ENCODE results near the gene PDGFC. TPM values are rescaled to one million over a fixed set of nuclear protein-coding genes. Genes with fewer than 3 reads are reported as not detected.

Gene PDGFC
- total RNA-seq, 1 donor from 2014 or later = 31.3 TPM

DNA sequence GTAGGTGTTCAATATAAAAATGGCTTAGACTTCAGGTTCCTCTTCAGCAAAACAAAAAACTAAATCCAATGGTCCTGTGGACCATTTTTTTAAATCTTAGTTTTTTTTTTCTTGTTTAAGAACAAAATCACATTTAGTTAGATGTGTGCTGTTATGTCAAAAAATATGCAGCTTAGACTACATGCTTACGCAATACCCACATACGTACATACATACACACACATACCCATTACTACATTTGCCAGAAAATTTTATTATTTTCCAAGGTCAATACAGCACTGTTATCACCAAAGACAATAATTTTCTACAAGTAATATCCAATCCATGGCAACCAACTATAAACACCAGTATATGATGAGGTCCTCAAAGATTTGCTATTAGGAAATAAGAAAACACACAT, 144.1 kb downstream of the PDGFC start:
- H3K36me3 ChIP-seq = no peaks in the 10 kb centered on the region
- H3K27ac ChIP-seq = no peak overlapping the region
- no peak for DNase-seq
- intact Hi-C loops (cut with DNase I) = no loop called here
- peaks cover 14% of the 10 kb centered on the region for H3K4me1 ChIP-seq
- TF ChIP-seq, protein P1, sequence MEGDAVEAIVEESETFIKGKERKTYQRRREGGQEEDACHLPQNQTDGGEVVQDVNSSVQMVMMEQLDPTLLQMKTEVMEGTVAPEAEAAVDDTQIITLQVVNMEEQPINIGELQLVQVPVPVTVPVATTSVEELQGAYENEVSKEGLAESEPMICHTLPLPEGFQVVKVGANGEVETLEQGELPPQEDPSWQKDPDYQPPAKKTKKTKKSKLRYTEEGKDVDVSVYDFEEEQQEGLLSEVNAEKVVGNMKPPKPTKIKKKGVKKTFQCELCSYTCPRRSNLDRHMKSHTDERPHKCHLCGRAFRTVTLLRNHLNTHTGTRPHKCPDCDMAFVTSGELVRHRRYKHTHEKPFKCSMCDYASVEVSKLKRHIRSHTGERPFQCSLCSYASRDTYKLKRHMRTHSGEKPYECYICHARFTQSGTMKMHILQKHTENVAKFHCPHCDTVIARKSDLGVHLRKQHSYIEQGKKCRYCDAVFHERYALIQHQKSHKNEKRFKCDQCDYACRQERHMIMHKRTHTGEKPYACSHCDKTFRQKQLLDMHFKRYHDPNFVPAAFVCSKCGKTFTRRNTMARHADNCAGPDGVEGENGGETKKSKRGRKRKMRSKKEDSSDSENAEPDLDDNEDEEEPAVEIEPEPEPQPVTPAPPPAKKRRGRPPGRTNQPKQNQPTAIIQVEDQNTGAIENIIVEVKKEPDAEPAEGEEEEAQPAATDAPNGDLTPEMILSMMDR (IDR thresholded peaks at IDR 0.05) = no peak
- ATAC-seq = no peak
- H3K27me3 ChIP-seq = no peaks in the 10 kb centered on the region
- H3K4me3 ChIP-seq = no peak overlapping the region
- H3K9me3 ChIP-seq = no peaks in the 10 kb centered on the region

DNA sequence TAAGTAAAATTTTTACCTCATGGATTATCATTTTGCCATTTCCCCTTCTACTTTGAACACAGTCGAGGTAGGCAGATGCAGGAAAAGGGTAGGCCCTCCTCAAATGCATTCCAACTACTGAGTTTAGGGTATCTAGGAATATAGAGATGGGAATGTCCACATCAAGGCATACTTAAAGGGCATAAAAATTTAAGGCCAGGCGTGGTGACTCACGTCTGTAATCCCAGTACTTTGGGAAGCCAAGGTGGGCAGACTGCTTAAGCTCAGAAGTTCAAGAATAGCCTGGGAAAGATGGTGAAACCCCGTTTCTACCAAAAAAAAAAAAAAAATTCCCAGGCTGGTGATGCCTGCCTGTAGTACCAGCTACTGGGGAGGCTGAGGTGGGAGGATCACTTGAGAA, 146.5 kb downstream of the PDGFC start:
- no peaks in the 10 kb centered on the region for H3K36me3 ChIP-seq
- no peaks in the 10 kb centered on the region for H3K27me3 ChIP-seq
- TF ChIP-seq, protein P1 (IDR thresholded peaks at IDR 0.05) = no peak
- no peak overlapping the region for H3K27ac ChIP-seq
- no peak overlapping the region for H3K4me3 ChIP-seq
- ATAC-seq = no peak
- peaks cover 14% of the 10 kb centered on the region for H3K4me1 ChIP-seq
- DNase-seq = no peak
- no peaks in the 10 kb centered on the region for H3K9me3 ChIP-seq
- intact Hi-C loops (cut with DNase I) = no loop called here

DNA sequence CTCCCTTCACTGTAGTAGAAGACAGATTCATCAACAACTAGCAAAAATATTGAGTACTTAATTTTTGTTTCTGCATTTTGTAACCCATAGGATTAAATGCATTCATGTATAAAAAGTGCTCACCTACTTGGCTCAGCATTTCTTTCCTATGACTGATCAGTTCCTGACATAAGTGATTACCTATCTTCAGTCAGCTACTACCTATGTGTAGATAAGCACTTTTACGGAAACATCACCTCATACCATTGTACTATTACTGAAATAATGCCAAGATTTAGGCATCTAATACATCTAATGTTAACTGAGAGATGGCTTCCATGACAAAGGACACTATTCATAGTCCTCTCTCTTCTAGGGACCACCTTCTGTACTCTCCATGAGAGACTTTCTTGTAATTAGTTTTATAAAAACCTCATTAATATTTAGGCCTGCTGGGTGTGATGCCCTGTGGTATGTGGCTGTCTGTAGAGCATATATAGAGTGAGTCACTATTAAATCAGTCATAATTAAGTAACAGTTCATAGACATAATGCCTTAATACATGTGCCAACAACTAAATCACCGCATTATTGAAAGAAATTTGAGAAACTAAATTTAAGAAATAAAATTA, 147.0 kb downstream of the PDGFC start:
- DNase-seq = no peak
- ATAC-seq = no peak
- Histone ChIP-seq H3K27ac (no peak overlapping the region), H3K4me1 (peaks cover 10% of the 10 kb centered on the region), H3K9me3 (no peaks in the 10 kb centered on the region), H3K4me3 (no peak overlapping the region), H3K36me3 (no peaks in the 10 kb centered on the region), H3K27me3 (no peaks in the 10 kb centered on the region)
- intact Hi-C loops (cut with DNase I) = no loop called here
- TF ChIP-seq, protein P1 (IDR thresholded peaks at IDR 0.05) = no peak

DNA sequence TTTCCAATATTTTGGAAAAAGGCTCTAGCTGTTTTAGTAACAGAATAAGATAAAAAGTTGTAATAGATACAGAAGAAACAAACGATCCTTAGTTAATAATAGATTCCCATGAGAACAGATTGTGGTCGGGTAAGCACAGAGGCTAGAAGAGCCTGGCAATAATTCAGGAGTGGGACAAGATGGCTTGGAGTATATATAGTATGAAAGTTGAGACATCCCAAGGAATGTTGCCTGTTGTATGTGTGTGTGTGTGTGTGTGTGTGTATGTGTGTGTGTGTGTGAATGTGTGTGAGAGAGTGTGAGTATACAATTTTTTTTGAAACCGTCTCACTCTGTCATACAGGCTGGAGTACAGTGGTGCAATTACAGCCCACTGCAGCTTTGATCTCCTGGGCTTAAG, 150.7 kb downstream of the PDGFC start:
- ATAC-seq (no peak), DNase-seq (no peak)
- Histone ChIP-seq H3K36me3 (no peaks in the 10 kb centered on the region), H3K27ac (no peak overlapping the region), H3K27me3 (no peaks in the 10 kb centered on the region), H3K4me3 (no peak overlapping the region), H3K9me3 (no peaks in the 10 kb centered on the region), H3K4me1 (no peaks in the 10 kb centered on the region)
- TF ChIP-seq, protein P1 (IDR thresholded peaks at IDR 0.05) = no peak
- intact Hi-C loops (cut with DNase I) = no loop called here

DNA sequence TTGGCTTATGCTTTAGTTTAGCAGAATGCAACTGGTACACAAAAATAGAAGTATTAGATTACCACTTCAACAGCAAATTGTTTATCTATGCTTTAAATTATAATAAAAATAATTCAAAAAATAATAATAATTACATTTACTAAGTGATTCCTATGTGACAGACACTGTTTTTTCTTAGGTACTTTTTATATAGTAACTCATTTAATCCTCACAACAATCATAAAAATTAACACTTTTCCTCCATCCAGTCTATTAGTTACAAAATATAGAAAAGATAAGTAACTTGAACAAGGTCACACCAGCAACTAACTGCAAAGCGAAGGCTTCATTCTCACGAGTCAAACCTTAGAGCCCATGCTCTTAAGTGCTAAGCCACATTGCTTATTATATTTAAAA, 155.2 kb downstream of the PDGFC start:
- H3K36me3 ChIP-seq = no peaks in the 10 kb centered on the region
- intact Hi-C loops (cut with DNase I) = no loop called here
- H3K27me3 ChIP-seq = no peaks in the 10 kb centered on the region
- TF ChIP-seq, protein P1 (IDR thresholded peaks at IDR 0.05) = no peak
- no peaks in the 10 kb centered on the region for H3K4me1 ChIP-seq
- H3K9me3 ChIP-seq = no peaks in the 10 kb centered on the region
- no peak for DNase-seq
- ATAC-seq = no peak
- H3K27ac ChIP-seq = no peak overlapping the region
- no peak overlapping the region for H3K4me3 ChIP-seq
